Naive thymus-derived CD4-positive, alpha-beta T cell (primary cell): ENCODE data around the gene AXIN1. TPM values are rescaled to one million over a fixed set of nuclear protein-coding genes. Genes with fewer than 3 reads are reported as not detected.

Experiments used
- ATAC-seq: fragments of 150-1000 bp; cut with Tn5 transposase; 2 replicates; pipeline ENCODE4 v1.10.0; 2021; ENCODE audit warnings: mild to moderate bottlenecking, moderate library complexity
- CTCF ChIA-PET: fragments of 350-600 bp; sonication (Branson Sonifier 250); formaldehyde crosslinking; loops from one replicate; lab custom pipeline; 2021; ENCODE audit warnings: antibody characterized with exemption; lab: Charles Lee
- POLR2A ChIA-PET: fragments of 350-600 bp; sonication (Branson Sonifier 250); formaldehyde crosslinking; loops from one replicate; lab custom pipeline; 2021; ENCODE audit warnings: antibody characterized with exemption, inconsistent platforms; lab: Charles Lee
- DNase-seq, 9 donors: peaks; one replicate each; pipeline versions ENCODE4 v3.0.0 to v3.0.0-alpha.2; 2020 to 2022; ENCODE audit warnings: mixed read lengths in 1 of 9
- H3K27ac ChIP-seq: one replicate; pipeline ENCODE4 v1.7.0; 2013; ENCODE audit warnings: mild to moderate bottlenecking, low read depth, low read length, moderate library complexity
- H3K27me3 ChIP-seq, 2 donors: one replicate each; pipeline ENCODE4 v1.7.0; 2013; ENCODE audit warnings: low read length in 2 of 2, mild to moderate bottlenecking in 2 of 2, moderate library complexity in 2 of 2; ENCODE audit not compliant: control insufficient read depth in 2 of 2, insufficient read depth in 2 of 2
- H3K36me3 ChIP-seq, 3 experiments: 1 replicate in 2 of 3; 2 replicates in 1 of 3; pipeline ENCODE4 v1.7.0; 2013; ENCODE audit warnings: low read length in 3 of 3, mild to moderate bottlenecking in 3 of 3, moderate library complexity in 1 of 3; ENCODE audit not compliant: insufficient read depth in 3 of 3, control insufficient read depth in 2 of 3
- H3K4me1 ChIP-seq, 2 donors: one replicate each; pipeline ENCODE4 v1.7.0; 2013; ENCODE audit warnings: low read length in 2 of 2, mild to moderate bottlenecking in 2 of 2, moderate library complexity in 1 of 2; ENCODE audit not compliant: control insufficient read depth in 2 of 2, insufficient read depth in 2 of 2
- H3K4me3 ChIP-seq: 2 replicates; pipeline ENCODE4 v1.7.0; 2013; ENCODE audit warnings: mild to moderate bottlenecking, low read length
- H3K9me3 ChIP-seq, 3 experiments: 1 replicate in 2 of 3; 2 replicates in 1 of 3; pipeline ENCODE4 v1.7.0; 2013; ENCODE audit warnings: low read length in 3 of 3; ENCODE audit not compliant: control insufficient read depth in 2 of 3
- H3K27ac Mint-ChIP-seq, 9 donors: one replicate each; pipeline ENCODE4 v1.8.0; 2020 to 2022; ENCODE audit warnings: mixed read lengths in 9 of 9, mild to moderate bottlenecking in 8 of 9, moderate library complexity in 5 of 9, inconsistent platforms in 2 of 9
- H3K27me3 Mint-ChIP-seq, 5 donors: one replicate each; pipeline ENCODE4 v1.8.0; 2021 to 2022; ENCODE audit warnings: mixed read lengths in 5 of 5, mild to moderate bottlenecking in 1 of 5
- H3K36me3 Mint-ChIP-seq, 5 donors: one replicate each; pipeline ENCODE4 v1.8.0; 2020 to 2022; ENCODE audit warnings: mixed read lengths in 5 of 5, mild to moderate bottlenecking in 3 of 5, inconsistent platforms in 1 of 5
- H3K4me1 Mint-ChIP-seq, 7 donors: one replicate each; pipeline ENCODE4 v1.8.0; 2020 to 2022; ENCODE audit warnings: mixed read lengths in 7 of 7, mild to moderate bottlenecking in 3 of 7, inconsistent platforms in 1 of 7
- H3K4me3 Mint-ChIP-seq, 10 donors: one replicate each; pipeline ENCODE4 v1.8.0; 2020 to 2022; ENCODE audit warnings: mild to moderate bottlenecking in 10 of 10, mixed read lengths in 10 of 10, moderate library complexity in 6 of 10, inconsistent platforms in 2 of 10
- H3K9me3 Mint-ChIP-seq, 11 donors: one replicate each; pipeline ENCODE4 v1.8.0; 2020 to 2022; ENCODE audit warnings: mixed read lengths in 11 of 11, mild to moderate bottlenecking in 4 of 11, inconsistent platforms in 1 of 11, moderate library complexity in 1 of 11
- intact Hi-C, 2 donors: fragments of 100-400 bp; cut with micrococcal nuclease; formaldehyde crosslinking; loops; one replicate each; pipeline ENCODE4 v1.15.1; 2023
- polyA plus RNA-seq, 2 donors: library from polyadenylated mRNA; unstranded; fragments of 300-500 nt; fragmentation: Illumina TruSeq; gene quantifications; one replicate each; pipeline ENCODE4 v1.2.3, GENCODE V29; 2021
- total RNA-seq, 6 experiments: library from RNA in 5 of 6; stranded (reverse) in 5 of 6; gene quantifications; 1 replicate in 5 of 6; 2 replicates in 1 of 6; pipeline ENCODE4 v1.2.3 and lab custom pipeline; 2021 to 2026

AXIN1 gene
- total and polyA plus RNA-seq, 7 experiments from 2014 or later, result 1.2 to 45.9 (median 36.2) TPM

DNA sequence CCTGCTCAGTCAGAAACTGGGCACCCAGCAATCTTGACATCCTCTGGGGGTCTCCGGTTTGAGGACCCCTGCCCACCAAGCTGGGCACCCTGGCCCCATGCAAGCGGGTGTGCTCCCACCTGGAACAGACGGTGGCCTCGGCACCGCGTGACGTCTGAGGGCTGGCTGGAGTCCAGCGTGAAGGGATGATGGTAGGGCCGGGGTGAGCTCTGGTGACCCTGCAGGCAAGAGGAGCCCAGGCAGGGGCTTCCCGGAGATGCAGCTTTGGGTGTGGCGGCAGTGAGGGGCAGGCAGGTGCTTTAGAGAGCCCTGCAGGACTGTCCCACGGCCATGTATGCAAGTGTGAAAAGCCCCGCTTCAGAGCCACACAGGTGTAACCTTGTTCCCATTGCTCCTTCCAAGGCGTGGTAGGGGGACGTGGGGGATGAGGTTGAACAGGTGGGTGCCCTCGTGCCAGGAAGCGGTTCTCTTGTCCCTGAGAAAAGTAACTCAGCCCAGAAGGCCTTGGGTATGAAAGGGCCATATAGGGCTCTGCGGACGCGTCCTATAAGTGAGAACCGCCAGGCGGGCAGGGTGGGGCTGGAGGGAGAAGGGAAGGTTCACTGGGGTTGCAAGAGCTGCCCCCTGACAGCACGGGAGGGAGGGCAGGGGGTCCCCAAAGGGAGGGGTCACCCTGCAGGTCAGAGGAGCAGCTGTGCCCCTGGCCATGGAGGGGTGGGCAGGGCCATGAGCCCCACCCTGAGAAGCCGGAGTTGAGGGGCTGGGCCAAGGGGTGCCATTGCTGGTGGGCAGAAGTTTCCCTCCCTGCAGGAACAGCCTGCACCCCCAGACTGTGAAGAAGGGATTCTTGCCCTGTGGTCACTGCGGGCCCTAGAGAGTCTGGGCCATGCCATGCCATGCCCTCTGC, 86.0 kb downstream of the AXIN1 start:
- no peak overlapping the region for H3K4me3 Mint-ChIP-seq
- ChIA-PET POLR2A (no interaction called here), CTCF (no interaction called here)
- intact Hi-C loops, result no loop called here
- peaks cover 0 to 3% (median 0%) of the 10 kb centered on the region in 11 donors for H3K9me3 Mint-ChIP-seq
- Histone ChIP-seq H3K27me3 (no peaks in the 10 kb centered on the region), H3K27ac (no peak overlapping the region), H3K36me3 (peaks cover 0 to 37% (median 0%) of the 10 kb centered on the region in 3 experiments), H3K4me1 (no peaks in the 10 kb centered on the region), H3K4me3 (no peak overlapping the region), H3K9me3 (no peaks in the 10 kb centered on the region)
- no peaks in the 10 kb centered on the region for H3K27me3 Mint-ChIP-seq
- H3K4me1 Mint-ChIP-seq, result peaks cover 0 to 7% (median 0%) of the 10 kb centered on the region in 7 donors
- DNase-seq (peak in 1 of 9 donors; percentile 5), ATAC-seq (no peak)
- H3K27ac Mint-ChIP-seq, result no peak overlapping the region
- H3K36me3 Mint-ChIP-seq, result peaks cover 0 to 4% (median 0%) of the 10 kb centered on the region in 5 donors

- no peak for ATAC-seq
- Histone ChIP-seq H3K4me1 (no peaks in the 10 kb centered on the region), H3K4me3 (no peak overlapping the region), H3K36me3 (peaks cover 0 to 45% (median 0%) of the 10 kb centered on the region in 3 experiments), H3K9me3 (no peaks in the 10 kb centered on the region), H3K27ac (no peak overlapping the region), H3K27me3 (no peaks in the 10 kb centered on the region)
- POLR2A ChIA-PET, result interaction anchor here (1.2 kb wide), 1 partner anchor 31 kb away, joined by 3 read pairs; the partner anchor contains the start of gene FAM234A
- H3K36me3 Mint-ChIP-seq, result peaks cover 0 to 4% (median 3%) of the 10 kb centered on the region in 5 donors
- H3K4me3 Mint-ChIP-seq, result no peak overlapping the region
- H3K4me1 Mint-ChIP-seq, result peaks cover 0 to 7% (median 0%) of the 10 kb centered on the region in 7 donors
- no peak for DNase-seq
- peak overlapping the region in 1 of 9 donors; percentile 11 for H3K27ac Mint-ChIP-seq
- peaks cover 0 to 3% (median 0%) of the 10 kb centered on the region in 11 donors for H3K9me3 Mint-ChIP-seq
- intact Hi-C loops, result no loop called here
- no peaks in the 10 kb centered on the region for H3K27me3 Mint-ChIP-seq
- CTCF ChIA-PET, result no interaction called here
Observed at GRCh38 chr16:265711-266110, 86.8 kb downstream of the AXIN1 start.

DNA sequence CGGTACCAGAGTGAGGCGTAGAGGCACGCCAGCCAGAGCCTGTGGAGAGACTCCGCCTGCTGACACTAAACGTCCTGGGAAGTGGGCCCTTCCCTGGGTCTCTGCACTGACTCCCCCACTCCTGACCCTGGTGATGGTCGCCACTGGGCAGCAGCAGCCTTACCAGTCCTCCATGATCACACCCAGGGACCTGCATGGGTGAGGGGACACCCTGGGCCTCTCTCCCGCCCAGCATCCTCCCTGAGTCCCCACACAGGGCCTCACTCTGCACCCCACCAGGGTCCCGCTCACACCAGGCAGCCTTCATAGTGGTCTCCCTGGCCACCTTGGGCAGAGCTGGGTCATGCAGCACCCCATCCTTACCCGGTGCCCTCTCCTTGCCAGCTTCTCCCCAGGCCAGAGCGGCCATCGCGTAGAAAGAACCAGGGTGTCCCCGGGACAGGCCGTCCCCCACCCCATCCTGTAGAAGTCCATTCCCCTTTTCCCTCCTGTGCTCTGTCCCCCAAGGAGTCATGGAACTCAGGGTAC, 87.5 kb downstream of the AXIN1 start:
- ChIA-PET POLR2A (interaction anchor here (1.2 kb wide), 1 partner anchor 30 kb away, joined by 3 read pairs; the partner anchor contains the start of gene FAM234A), CTCF (no interaction called here)
- H3K27ac ChIP-seq, result no peak overlapping the region
- H3K27me3 ChIP-seq, result no peaks in the 10 kb centered on the region
- no peak overlapping the region for H3K4me3 ChIP-seq
- peaks cover 0 to 51% (median 0%) of the 10 kb centered on the region in 3 experiments for H3K36me3 ChIP-seq
- Mint-ChIP-seq H3K9me3 (peaks cover 0 to 3% (median 0%) of the 10 kb centered on the region in 11 donors), H3K36me3 (peaks cover 0 to 9% (median 4%) of the 10 kb centered on the region in 5 donors), H3K4me1 (peaks cover 0 to 7% (median 0%) of the 10 kb centered on the region in 7 donors), H3K27ac (no peak overlapping the region), H3K4me3 (no peak overlapping the region), H3K27me3 (no peaks in the 10 kb centered on the region)
- no peaks in the 10 kb centered on the region for H3K9me3 ChIP-seq
- H3K4me1 ChIP-seq, result no peaks in the 10 kb centered on the region
- ATAC-seq (no peak), DNase-seq (no peak)
- intact Hi-C loops, result no loop called here

GRCh38 chr16:264440-264951, 88.0 kb downstream of the AXIN1 start:
- ATAC-seq (no peak), DNase-seq (no peak)
- intact Hi-C loops, result no loop called here
- Histone ChIP-seq H3K27ac (no peak overlapping the region), H3K36me3 (peaks cover 0 to 57% (median 0%) of the 10 kb centered on the region in 3 experiments), H3K4me3 (no peak overlapping the region), H3K27me3 (no peaks in the 10 kb centered on the region), H3K4me1 (no peaks in the 10 kb centered on the region), H3K9me3 (no peaks in the 10 kb centered on the region)
- H3K36me3 Mint-ChIP-seq, result peaks cover 0 to 10% (median 4%) of the 10 kb centered on the region in 5 donors
- no peak overlapping the region for H3K4me3 Mint-ChIP-seq
- no peak overlapping the region for H3K27ac Mint-ChIP-seq
- peaks cover 0 to 3% (median 0%) of the 10 kb centered on the region in 11 donors for H3K9me3 Mint-ChIP-seq
- no peaks in the 10 kb centered on the region for H3K27me3 Mint-ChIP-seq
- ChIA-PET CTCF (no interaction called here), POLR2A (interaction anchor here (1.2 kb wide), 1 partner anchor 30 kb away, joined by 3 read pairs; the partner anchor contains the start of gene FAM234A)
- peaks cover 0 to 7% (median 0%) of the 10 kb centered on the region in 7 donors for H3K4me1 Mint-ChIP-seq

DNA sequence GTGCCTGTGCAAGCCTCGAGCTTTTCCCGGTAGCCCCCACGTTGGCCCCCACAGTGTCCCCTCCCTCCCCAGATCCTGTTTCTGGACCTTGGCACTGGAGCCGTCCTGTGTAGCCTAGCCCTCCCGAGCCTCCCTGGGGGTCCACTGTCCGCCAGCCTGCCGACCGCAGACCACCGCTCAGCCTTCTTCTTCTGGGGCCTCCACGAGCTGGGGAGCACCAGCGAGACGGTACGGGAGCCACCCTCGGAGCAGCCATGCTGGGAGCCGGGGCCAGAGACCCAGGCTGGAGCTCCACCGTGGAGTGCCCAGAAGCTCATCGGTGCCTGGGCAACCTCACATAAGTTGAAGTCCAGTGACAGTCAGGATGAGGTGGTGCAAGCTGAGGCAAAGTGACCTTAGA, 88.6 kb downstream of the AXIN1 start:
- DNase-seq (no peak), ATAC-seq (no peak)
- H3K27ac ChIP-seq, result no peak overlapping the region
- peaks cover 0 to 14% (median 4%) of the 10 kb centered on the region in 5 donors for H3K36me3 Mint-ChIP-seq
- H3K27me3 ChIP-seq, result no peaks in the 10 kb centered on the region
- no peak overlapping the region for H3K4me3 ChIP-seq
- H3K27me3 Mint-ChIP-seq, result no peaks in the 10 kb centered on the region
- no peaks in the 10 kb centered on the region for H3K4me1 ChIP-seq
- CTCF ChIA-PET, result no interaction called here
- POLR2A ChIA-PET, result no interaction called here
- peaks cover 0 to 62% (median 0%) of the 10 kb centered on the region in 3 experiments for H3K36me3 ChIP-seq
- H3K4me3 Mint-ChIP-seq, result no peak overlapping the region
- H3K9me3 ChIP-seq, result no peaks in the 10 kb centered on the region
- H3K4me1 Mint-ChIP-seq, result peaks cover 0 to 7% (median 3%) of the 10 kb centered on the region in 7 donors
- no peak overlapping the region for H3K27ac Mint-ChIP-seq
- intact Hi-C loops, result no loop called here
- peaks cover 0 to 3% (median 0%) of the 10 kb centered on the region in 11 donors for H3K9me3 Mint-ChIP-seq

DNA sequence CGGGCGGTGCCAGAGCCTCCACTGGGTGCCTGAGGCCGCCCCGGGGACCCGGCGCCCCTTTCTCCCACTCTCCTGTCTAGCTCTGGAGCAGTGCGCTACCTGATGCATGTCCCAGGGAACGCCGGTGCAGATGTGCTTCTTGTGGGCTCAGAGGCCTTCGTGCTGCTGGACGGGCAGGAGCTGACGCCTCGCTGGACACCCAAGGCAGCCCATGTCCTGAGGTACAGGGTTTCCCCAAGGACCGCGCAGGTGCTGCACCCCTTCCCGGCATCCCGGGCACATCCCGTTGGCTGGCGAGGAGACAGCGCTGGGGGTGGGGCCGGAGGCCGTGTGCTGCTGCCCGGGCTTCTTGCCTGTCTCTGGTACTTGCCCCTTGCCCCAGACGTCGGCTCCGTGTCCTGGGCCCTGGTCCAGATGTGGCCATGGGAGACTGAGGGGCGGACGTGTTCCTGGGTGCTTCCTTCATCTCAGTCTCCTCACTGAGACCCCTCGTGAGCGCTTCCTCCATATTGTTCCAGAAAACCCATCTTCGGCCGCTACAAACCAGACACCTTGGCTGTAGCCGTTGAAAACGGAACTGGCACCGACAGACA, 89.2 kb downstream of the AXIN1 start:
- H3K27ac ChIP-seq, result no peak overlapping the region
- H3K4me3 ChIP-seq, result no peak overlapping the region
- intact Hi-C loops, result no loop called here
- H3K4me1 ChIP-seq, result no peaks in the 10 kb centered on the region
- no peak overlapping the region for H3K27ac Mint-ChIP-seq
- ATAC-seq (no peak), DNase-seq (no peak)
- ChIA-PET POLR2A (no interaction called here), CTCF (no interaction called here)
- no peaks in the 10 kb centered on the region for H3K9me3 ChIP-seq
- H3K4me3 Mint-ChIP-seq, result no peak overlapping the region
- H3K27me3 ChIP-seq, result no peaks in the 10 kb centered on the region
- peaks cover 0 to 3% (median 0%) of the 10 kb centered on the region in 11 donors for H3K9me3 Mint-ChIP-seq
- no peaks in the 10 kb centered on the region for H3K27me3 Mint-ChIP-seq
- H3K36me3 Mint-ChIP-seq, result peaks cover 0 to 14% (median 5%) of the 10 kb centered on the region in 5 donors
- peaks cover 0 to 7% (median 3%) of the 10 kb centered on the region in 7 donors for H3K4me1 Mint-ChIP-seq
- peaks cover 0 to 62% (median 0%) of the 10 kb centered on the region in 3 experiments for H3K36me3 ChIP-seq
